K562 treated with DMSO at 1 percent for 12 hours (cell line): ENCODE measurements around the gene UBQLNL. TPM values are rescaled to one million over a fixed set of nuclear protein-coding genes. Genes with fewer than 3 reads are reported as not detected.

ENCODE experiments used
- total RNA-seq: library from RNA; unstranded; fragments of 300-600 nt; gene quantifications from 2 replicates; pipeline ENCODE4 v1.2.3, GENCODE V29; 2022; ENCODE audit not compliant: insufficient read depth

Gene UBQLNL
- 0.63 TPM in 1 of 2 replicates, not detected in the other for total RNA-seq

GRCh38 chr11:5516599-5516998 lies at the start of gene UBQLNL:
Gene UBQLNL, minus strand, starts transcription at chr11:5516699. Its CDS starts 258 bp downstream, at chr11:5516441.

GRCh38 chr11:5548440-5548839 lies 31.9 kb upstream of the UBQLNL start, which contains the start of gene OR52H1:
Gene OR52H1, minus strand, starts transcription at chr11:5548540. Its CDS starts 3,035 bp downstream, at chr11:5545505.

GRCh38 chr11:5509803-5510202 lies 6.7 kb downstream of the UBQLNL start, which contains the start of gene UBQLN3:
Gene UBQLN3, minus strand, starts transcription at chr11:5509957. Its CDS starts 399 bp downstream, at chr11:5509558.

GRCh38 chr11:5488385-5488784 lies 28.1 kb downstream of the UBQLNL start, which contains the start of gene OR52D1:
Gene OR52D1, plus strand, starts transcription at chr11:5488685. Its CDS starts 22 bp downstream, at chr11:5488707.

Other genes starting within 250 kb of the UBQLNL start
- 1,099 and 1,561 TPM in 2 replicates for gene HBE1, start 246.8 kb downstream of the UBQLNL start, total RNA-seq
- gene OR51B4, start 214.8 kb downstream of the UBQLNL start, total RNA-seq = 17.7 and 70.6 TPM in 2 replicates
- 2.2 TPM in 1 of 2 replicates, not detected in the other for gene OR51B2, start 192.4 kb downstream of the UBQLNL start, total RNA-seq
- gene OR51B5, start 173.2 kb downstream of the UBQLNL start, total RNA-seq = 36.4 and 64.3 TPM in 2 replicates
- not detected in 2 replicates for gene OR51B6, start 165.2 kb downstream of the UBQLNL start, total RNA-seq
- not detected in 2 replicates for gene OR51M1, start 132.9 kb downstream of the UBQLNL start, total RNA-seq
- gene OR51Q1, start 94.6 kb downstream of the UBQLNL start, total RNA-seq = not detected in 2 replicates
- not detected in 2 replicates for gene OR51I1, start 75.2 kb downstream of the UBQLNL start, total RNA-seq
- not detected in 2 replicates for gene OR51I2, start 67.4 kb downstream of the UBQLNL start, total RNA-seq
- not detected in 2 replicates for gene OR52D1, start 28.0 kb downstream of the UBQLNL start, total RNA-seq
- not detected in 2 replicates for gene UBQLN3, start 6.7 kb downstream of the UBQLNL start, total RNA-seq
- gene OR52H1, start 31.8 kb upstream of the UBQLNL start, total RNA-seq = 0.78 TPM in 1 of 2 replicates, not detected in the other
- gene OR52B6, start 64.2 kb upstream of the UBQLNL start, total RNA-seq = not detected in 2 replicates
- 9.7 and 20.8 TPM in 2 replicates for gene TRIM6, start 79.9 kb upstream of the UBQLNL start, total RNA-seq
- gene TRIM34, start 108.3 kb upstream of the UBQLNL start, total RNA-seq = 0.94 and 4.2 TPM in 2 replicates
- 8.5 and 23.0 TPM in 2 replicates for gene TRIM5, start 168.4 kb upstream of the UBQLNL start, total RNA-seq
- 1.0 and 2.4 TPM in 2 replicates for gene TRIM22, start 173.1 kb upstream of the UBQLNL start, total RNA-seq
- not detected in 2 replicates for gene OR56B1, start 219.7 kb upstream of the UBQLNL start, total RNA-seq
- gene OR52N4, start 237.5 kb upstream of the UBQLNL start, total RNA-seq = not detected in 2 replicates